Thyroid gland (tissue), 4 donors: ENCODE results near the gene ZFHX3. TPM values are rescaled to one million over a fixed set of nuclear protein-coding genes. Genes with fewer than 3 reads are reported as not detected.

Experiments
- DNase-seq, 2 donors: peaks; one replicate each; pipeline ENCODE4 v3.0.0-alpha.2; 2019
- H3K27ac ChIP-seq, 3 donors: fragments of 200-600 bp; sonication (generic); 1 replicate in 2 of 3; 2 replicates in 1 of 3; pipeline ENCODE4 v1.5.1; 2016 to 2019; ENCODE audit warnings: mild to moderate bottlenecking in 1 of 3, moderate library complexity in 1 of 3
- H3K27me3 ChIP-seq: fragments of 200-600 bp; sonication (generic); one replicate; pipeline ENCODE4 v1.5.1; 2019
- H3K36me3 ChIP-seq, 2 donors: fragments of 200-600 bp; sonication (generic); one replicate each; pipeline ENCODE4 v1.5.1; 2016 to 2019
- H3K4me1 ChIP-seq, 2 donors: fragments of 200-600 bp; sonication (generic); one replicate each; pipeline ENCODE4 v1.5.1; 2017 to 2019
- H3K4me3 ChIP-seq, 3 donors: fragments of 200-600 bp; sonication (generic); replicated peaks in 1 of 3; 1 replicate in 2 of 3; 2 replicates in 1 of 3; pipeline ENCODE4 v1.5.1; 2016; ENCODE audit warnings: mild to moderate bottlenecking in 1 of 3
- H3K9me3 ChIP-seq: fragments of 200-600 bp; sonication (generic); one replicate; pipeline ENCODE4 v1.5.1; 2017
- POLR2A ChIP-seq, 2 donors: fragments of 450-650 bp; IDR thresholded peaks; one replicate each; pipeline ENCODE4 v1.6.1; 2017; ENCODE audit warnings: antibody characterized with exemption in 2 of 2, mild to moderate bottlenecking in 2 of 2, moderate library complexity in 1 of 2
- WGBS, 2 donors: methylation state at CpG; one replicate each; pipeline ENCODE4 v1.1.5; 2017; 5-methylcytosine and 5-hydroxymethylcytosine counted together
- intact Hi-C: fragments of 100-400 bp; cut with DNase I; formaldehyde crosslinking; loops from one replicate; pipeline ENCODE4 v1.15.1; 2023
- total RNA-seq, 4 donors: library from RNA; depleted of rRNA; stranded (reverse); fragments of >200 nt; gene quantifications; one replicate each; pipeline ENCODE4 v1.2.3, GENCODE V29; 2016
- TF ChIP-seq, protein P1 (sequence below), 6 experiments: fragments of 200-600 bp in 3 of 6; fragments of 450-650 bp in 3 of 6; sonication (generic) in 3 of 6; IDR thresholded peaks; one replicate each; pipeline ENCODE4 v1.5.1; 2016 to 2019; ENCODE audit warnings: antibody characterized with exemption in 6 of 6, mild to moderate bottlenecking in 2 of 6, inconsistent platforms in 1 of 6, moderate library complexity in 1 of 6

ZFHX3 gene
- total RNA-seq, 4 donors from 2014 or later: 27.4 to 92.9 (median 45.5) TPM

GRCh38 chr16:72848759-72849664, 198.9 kb downstream of the ZFHX3 start:
- peak; percentile 97 to 98 for DNase-seq
- Histone ChIP-seq H3K4me3 (no peak overlapping the region), H3K4me1 (peaks cover 28 to 44% of the 10 kb centered on the region in 2 donors), H3K9me3 (no peaks in the 10 kb centered on the region), H3K27me3 (no peaks in the 10 kb centered on the region), H3K27ac (peak overlapping the region; percentile 92 to 96 (median 96)), H3K36me3 (no peaks in the 10 kb centered on the region)
- intact Hi-C loops: no loop called here
- TF ChIP-seq, protein P1, sequence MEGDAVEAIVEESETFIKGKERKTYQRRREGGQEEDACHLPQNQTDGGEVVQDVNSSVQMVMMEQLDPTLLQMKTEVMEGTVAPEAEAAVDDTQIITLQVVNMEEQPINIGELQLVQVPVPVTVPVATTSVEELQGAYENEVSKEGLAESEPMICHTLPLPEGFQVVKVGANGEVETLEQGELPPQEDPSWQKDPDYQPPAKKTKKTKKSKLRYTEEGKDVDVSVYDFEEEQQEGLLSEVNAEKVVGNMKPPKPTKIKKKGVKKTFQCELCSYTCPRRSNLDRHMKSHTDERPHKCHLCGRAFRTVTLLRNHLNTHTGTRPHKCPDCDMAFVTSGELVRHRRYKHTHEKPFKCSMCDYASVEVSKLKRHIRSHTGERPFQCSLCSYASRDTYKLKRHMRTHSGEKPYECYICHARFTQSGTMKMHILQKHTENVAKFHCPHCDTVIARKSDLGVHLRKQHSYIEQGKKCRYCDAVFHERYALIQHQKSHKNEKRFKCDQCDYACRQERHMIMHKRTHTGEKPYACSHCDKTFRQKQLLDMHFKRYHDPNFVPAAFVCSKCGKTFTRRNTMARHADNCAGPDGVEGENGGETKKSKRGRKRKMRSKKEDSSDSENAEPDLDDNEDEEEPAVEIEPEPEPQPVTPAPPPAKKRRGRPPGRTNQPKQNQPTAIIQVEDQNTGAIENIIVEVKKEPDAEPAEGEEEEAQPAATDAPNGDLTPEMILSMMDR (IDR thresholded peaks at IDR 0.05): no peak
- peak in 1 of 2 donors; percentile 25 for TF ChIP-seq POLR2A (IDR thresholded peaks at IDR 0.05)
- 19 to 25% methylated on average over 20 to 22 of the region's 24 CpGs for WGBS, 2 donors

DNA sequence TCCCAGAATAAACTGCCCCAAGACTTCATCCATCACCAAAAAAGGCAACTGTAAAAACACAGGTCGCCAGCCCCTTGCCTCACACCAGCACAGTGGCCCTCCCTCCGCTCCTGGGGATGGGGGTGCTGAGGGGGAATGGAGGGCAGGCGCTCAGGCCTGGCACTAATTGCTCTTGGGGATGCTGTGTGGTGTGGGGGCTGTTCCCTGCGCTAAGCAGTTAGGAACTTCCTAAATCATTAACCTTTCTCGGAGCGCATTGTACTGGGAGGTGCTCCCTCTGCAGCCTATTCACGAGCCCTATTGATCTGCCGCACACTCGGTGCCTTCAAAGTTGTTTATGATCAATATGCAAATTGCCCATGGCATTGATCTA, 199.9 kb downstream of the ZFHX3 start:
- 86 to 95% methylated on average over 9 of the region's 9 CpGs for WGBS, 2 donors
- no peak overlapping the region for H3K4me3 ChIP-seq
- no peaks in the 10 kb centered on the region for H3K27me3 ChIP-seq
- H3K9me3 ChIP-seq: no peaks in the 10 kb centered on the region
- TF ChIP-seq, protein P1 (IDR thresholded peaks at IDR 0.05): no peak
- TF ChIP-seq POLR2A (IDR thresholded peaks at IDR 0.05): no peak
- H3K4me1 ChIP-seq: peaks cover 28 to 45% of the 10 kb centered on the region in 2 donors
- intact Hi-C loops: no loop called here
- no peaks in the 10 kb centered on the region for H3K36me3 ChIP-seq
- peak in 1 of 2 donors; percentile 20 for DNase-seq
- peak overlapping the region; percentile 92 to 96 (median 96) for H3K27ac ChIP-seq

- Histone ChIP-seq H3K27ac (peak overlapping the region; percentile 92 to 96 (median 96)), H3K36me3 (no peaks in the 10 kb centered on the region), H3K27me3 (no peaks in the 10 kb centered on the region), H3K4me3 (no peak overlapping the region), H3K9me3 (no peaks in the 10 kb centered on the region), H3K4me1 (peaks cover 28 to 45% of the 10 kb centered on the region in 2 donors)
- 67 to 69% methylated on average over 10 to 11 of the region's 11 CpGs for WGBS, 2 donors
- intact Hi-C loops: no loop called here
- no peak for TF ChIP-seq POLR2A (IDR thresholded peaks at IDR 0.05)
- TF ChIP-seq, protein P1 (IDR thresholded peaks at IDR 0.05): peak in 4 of 6 experiments; percentile 21 to 44 (median 42)
- DNase-seq: peak; percentile 50
These were observed 200.5 kb downstream of the ZFHX3 start for GRCh38 chr16:72847187-72848027.

- no peak overlapping the region for H3K27ac ChIP-seq
- H3K36me3 ChIP-seq: no peaks in the 10 kb centered on the region
- no peak for DNase-seq
- WGBS, 2 donors: 84 to 91% methylated on average over 7 to 8 of the region's 8 CpGs
- TF ChIP-seq, protein P1 (IDR thresholded peaks at IDR 0.05): no peak
- TF ChIP-seq POLR2A (IDR thresholded peaks at IDR 0.05): no peak
- H3K9me3 ChIP-seq: no peaks in the 10 kb centered on the region
- no peak overlapping the region for H3K4me3 ChIP-seq
- H3K27me3 ChIP-seq: no peaks in the 10 kb centered on the region
- H3K4me1 ChIP-seq: peaks cover 28 to 48% of the 10 kb centered on the region in 2 donors
- intact Hi-C loops: no loop called here
These were observed 201.3 kb downstream of the ZFHX3 start for GRCh38 chr16:72846594-72846993.
